CD4-positive, alpha-beta T cell treated with Interleukin-12 subunit alpha and Interleukin-12 subunit beta, for 1 hour (primary cell): ENCODE data around the gene RTCA.
"Not testable (repeated sequence)": the region's sequence is repeated elsewhere in the genome, so short reads cannot be mapped to it uniquely, and the experiment has no call there.

Experiments
- DNase-seq: peaks from one replicate; pipeline ENCODE4 v3.0.0-alpha.2; 2020

The RTCA gene

DNA sequence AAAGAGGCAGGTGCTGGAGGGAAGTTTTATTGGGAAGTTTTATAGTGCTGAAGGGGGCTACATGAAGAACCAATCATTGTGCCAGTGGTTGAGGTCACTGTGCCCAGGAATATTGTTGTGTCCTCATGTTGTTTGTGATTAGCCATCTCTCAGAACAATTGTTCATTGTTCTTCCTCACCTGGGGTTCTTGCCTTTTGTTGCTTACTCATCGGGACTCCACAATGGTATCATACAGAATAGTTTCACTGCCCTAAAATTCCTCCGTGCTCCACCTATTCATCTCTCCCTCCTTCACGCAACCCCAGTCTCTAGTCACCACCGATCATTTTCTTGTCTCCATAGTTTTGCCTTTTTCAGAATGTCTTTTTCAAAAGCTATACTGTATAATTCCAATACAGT is 47.4 kb downstream of the RTCA start:
- no peak for DNase-seq

DNA sequence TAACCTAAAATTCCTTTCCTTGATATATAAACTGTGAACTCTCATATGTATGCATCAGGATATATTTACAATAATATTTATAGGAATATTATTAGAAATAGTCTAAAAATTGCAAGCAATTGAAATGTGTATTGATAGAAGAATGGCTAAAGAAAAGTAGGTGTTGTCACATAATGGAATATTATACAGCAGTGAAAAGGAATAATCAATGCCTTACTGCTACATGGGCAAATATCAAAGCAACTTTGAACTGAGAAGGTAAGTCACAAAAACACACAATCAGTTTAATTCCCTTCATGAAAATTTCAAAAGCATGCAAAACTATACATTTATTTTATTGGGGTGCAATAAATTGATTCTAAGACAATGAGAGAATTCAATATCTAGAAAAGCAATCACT is 50.6 kb downstream of the RTCA start:
- DNase-seq, result no peak

DNA sequence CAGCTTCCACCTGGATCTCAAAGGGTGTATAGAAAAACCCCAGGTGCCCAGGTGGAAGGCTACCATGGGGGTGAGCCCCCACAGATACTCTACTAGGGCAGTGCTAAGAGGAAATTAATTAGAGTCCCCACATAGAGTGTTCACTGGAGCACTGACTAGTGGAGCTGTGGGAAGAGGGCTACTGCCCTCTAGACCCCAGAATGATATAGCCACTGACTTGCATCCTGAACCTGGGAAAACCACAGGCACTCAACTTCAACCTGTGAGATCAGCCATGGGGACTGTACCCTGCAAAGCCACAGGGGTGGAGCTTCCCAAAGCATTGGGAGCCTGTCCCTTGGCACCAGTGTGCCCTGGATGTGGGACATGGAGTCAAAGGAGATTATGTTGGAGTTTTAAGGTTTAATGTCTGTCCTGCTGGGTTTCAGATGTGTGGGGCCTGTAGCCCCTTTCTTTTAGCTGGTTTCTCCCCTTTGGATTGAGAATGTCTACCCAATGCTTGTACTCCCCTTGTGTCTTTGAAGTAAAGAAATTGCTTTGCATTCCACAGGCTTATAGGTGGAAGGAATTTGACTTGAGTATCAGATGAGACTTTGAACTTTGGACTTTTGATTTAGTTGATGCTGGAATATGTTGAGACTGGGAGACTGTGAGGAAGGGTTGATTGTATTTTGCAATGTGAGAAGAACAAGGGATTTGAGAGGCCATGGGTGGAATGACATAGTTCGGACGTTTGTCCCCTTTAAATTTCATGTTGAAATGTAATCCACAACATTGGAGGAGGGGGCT is 54.5 kb downstream of the RTCA start:
- DNase-seq, result no peak

DNA sequence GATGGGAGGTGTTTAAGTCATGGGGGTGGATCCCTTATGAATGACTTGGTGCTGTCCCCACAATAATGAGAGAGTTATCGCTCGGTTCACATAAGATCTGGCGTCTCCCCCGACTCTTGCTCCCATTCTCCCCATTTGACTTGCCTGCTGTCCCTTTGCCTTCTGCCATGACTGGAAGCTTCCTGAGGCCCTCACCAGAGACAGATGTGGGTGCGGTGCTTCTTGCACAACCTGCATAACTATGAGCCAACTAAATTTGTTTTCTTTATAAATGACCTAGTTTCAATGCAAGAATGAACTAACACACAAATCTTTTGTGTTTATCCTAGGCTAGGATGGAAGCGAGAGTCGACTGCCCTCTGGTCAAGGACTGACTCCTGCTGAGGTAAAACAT is 55.1 kb downstream of the RTCA start:
- no peak for DNase-seq

DNA sequence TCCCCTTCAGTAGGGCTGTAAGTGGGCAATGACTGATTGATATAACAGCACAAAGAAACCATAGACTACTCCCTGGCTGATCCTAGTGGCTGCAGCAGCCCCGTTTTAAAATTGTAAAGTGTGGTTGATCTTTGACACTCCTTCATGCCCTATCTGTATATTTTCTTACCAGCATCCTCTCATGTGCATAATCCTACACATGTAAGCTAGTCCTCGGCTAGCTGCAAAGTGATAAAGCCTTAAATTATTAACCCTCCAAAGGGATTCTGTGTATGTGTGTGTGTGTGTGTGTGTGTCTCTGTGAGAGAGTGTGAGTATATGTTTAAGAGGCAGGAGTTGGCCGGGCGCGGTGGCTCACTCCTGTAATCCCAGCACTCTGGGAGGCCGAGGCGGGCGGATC is 55.5 kb downstream of the RTCA start:
- DNase-seq, result no peak

DNA sequence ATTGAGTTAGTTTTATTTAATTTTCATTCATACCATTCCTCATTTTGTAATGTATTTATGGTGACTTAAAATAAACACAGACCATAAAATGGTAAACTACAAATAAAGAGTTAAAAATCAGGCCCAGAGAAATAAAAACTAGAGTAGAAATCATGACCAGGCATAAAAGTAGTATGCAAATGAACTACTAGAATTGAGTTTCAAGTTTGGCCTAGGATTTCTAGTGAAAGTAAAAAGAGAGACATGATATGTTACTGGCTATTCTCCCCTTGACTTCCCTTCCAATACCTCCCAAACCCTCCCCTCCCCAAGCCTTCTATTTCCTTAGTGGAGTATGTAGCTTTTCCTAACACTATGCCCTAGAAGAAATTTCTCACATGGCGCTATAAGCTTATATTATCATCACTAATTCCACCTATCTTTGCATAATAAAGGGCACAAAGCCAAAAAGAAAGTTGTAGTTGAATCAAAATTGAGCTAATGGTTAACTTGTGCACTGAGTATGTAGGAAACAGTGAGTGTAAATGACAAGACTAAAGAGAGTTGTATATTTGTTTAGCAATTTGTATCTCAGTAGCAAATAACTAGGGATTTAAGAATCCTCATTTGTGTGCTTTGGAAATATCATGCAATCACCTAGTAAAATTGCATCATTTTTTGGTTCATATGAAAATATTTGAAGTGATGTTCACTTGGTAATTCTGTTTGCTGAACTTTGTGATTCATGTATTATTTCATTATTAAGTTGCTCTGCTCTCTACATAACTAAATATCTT is 56.6 kb downstream of the RTCA start:
- no peak for DNase-seq

DNA sequence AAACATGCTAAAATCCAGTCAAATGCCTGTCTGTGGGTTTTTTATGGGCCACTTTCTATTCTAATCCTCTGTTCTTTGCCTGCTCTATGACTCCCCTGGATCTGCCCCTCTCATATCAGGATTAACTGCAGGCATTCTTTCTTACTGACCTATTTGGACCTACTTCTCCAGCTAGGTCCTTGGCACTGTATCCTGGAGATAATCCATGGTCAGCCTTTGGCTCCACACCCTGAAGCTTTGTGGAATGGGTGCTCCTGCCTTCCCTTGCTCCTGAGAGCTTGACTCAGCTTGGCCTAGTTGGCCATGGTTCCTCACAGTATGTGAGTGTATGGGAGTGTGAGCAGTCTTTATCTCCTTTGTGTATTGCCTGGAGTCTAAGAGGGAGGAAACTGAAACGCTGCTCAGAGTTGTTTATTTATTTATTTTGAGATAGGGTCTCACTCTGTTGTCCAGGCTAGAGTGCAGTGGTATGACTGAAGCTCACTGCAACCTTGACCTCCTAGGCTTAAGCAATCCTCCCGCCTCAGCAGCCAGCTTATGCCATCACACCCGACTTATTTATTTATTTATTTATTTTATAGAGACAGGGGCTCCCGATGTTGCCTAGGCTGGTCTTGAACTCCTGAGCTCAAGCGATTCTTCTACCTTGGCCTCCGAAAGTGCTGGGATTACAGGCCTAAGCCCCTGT is 57.5 kb downstream of the RTCA start:
- DNase-seq, result no peak

DNA sequence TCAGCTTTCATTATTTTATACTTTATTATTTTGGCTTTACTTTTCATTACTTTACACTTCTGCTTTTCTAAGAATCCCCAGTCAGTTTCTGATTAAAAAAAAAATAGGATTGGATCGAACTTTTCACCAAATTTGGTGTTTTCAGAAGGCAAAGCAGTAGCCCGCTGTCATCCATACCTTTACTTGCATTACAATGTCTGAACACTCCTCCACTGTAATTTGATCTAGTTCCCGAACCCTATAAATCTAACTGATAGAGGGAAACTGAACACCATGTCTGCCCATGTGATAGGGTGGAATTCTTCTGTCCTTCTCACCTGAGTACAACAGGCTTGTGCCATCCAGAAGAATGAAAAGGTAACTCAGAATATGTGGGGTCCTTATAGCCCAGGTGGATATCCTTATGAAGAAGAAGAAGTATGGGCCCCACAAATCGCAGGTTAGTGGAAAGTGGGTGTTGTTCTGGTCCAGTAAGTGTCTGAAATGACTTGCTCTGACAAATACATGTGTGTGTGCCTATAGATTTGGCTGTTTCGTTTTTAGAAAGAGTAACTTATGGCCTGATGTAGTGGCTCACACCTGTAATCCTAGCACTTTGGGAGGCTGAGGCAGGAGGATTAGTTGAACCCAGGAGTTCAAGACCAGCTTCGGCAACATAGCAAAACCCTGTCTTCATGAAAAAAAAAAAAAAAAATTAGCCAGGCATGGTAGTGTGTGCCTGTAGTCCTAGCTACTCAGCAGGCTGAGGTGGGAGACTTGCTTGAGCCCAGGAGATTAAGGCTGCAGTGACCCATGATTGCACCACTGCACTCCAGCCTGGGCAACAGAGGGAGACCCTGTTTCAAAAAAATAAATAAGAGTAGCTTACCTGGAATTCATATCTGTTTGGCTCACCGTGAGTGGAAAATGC is 59.7 kb downstream of the RTCA start:
- no peak for DNase-seq

DNA sequence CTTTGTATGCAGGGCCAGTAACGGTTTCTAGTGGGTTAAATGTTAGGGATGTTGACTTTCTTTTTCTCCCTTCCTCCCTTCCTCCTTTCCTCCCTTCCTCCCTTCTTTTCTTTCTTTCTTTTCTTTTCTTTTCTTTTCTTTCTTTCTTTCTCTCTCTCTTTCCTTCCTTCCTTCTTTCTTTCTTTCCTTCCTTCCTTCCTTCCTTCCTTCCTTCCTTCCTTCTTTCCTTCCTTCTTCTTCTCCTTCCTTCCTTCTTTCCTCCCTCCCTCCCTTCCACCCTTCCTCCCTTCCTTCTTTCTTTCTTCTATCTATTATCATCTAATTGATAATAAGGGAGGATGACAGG is 60.3 kb downstream of the RTCA start:
- not testable (repeated sequence) for DNase-seq

DNA sequence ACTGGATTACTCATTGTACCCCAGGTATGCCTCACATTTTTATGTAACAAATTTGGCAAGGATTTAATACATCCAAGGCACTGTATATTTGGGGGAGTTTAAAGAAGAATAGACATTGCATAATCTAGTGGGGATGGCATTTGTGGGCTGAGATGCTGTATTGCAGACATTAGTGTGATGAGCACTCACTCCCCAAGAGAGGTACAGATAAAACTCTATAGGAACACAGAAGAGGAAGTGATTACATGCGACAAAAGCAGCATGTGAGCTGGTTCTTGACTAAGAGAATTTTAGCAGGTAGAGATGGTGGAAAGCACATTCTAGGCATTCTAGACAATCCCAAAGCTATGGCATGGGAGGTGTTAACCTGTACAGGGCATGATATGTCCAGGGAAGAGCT is 62.1 kb downstream of the RTCA start:
- no peak for DNase-seq

DNA sequence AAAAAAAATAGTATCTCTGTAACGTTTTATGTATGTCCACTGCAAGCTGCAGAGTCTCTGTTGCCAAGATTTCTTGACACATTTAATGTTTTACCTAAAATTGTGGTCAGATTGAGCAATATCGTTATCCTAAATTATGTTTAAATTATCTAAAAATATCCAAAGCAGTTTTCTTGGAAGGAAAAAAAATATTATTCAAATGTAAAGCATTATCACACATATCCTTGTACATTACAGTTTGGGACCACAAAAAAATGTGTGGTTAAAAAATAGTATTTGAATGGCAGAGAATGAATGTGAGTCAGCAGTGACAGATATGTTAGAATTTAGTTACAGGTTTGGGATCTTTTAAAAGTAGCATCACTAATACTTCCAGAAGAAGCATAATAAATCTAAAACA is 65.1 kb downstream of the RTCA start:
- not testable (repeated sequence) for DNase-seq

DNA sequence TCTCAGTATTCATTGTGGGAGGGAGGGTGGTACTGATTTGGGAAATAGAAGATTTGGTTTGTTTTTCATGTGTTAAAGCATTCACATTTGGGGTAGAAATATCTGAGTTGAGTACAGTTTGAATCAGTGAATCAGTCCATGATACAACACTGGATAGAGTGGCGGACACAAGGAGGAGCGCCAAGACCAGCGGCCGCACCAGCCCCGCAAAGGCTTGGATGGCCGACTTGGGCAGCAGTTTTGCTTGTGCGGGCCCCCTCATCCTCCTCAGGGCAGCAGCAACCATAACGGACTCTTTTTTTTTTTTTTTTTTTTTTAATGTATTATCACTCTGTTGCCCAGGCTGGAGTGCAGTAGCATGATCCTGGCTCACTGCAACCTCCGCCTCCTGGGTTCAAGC is 66.3 kb downstream of the RTCA start:
- DNase-seq, result no peak

DNA sequence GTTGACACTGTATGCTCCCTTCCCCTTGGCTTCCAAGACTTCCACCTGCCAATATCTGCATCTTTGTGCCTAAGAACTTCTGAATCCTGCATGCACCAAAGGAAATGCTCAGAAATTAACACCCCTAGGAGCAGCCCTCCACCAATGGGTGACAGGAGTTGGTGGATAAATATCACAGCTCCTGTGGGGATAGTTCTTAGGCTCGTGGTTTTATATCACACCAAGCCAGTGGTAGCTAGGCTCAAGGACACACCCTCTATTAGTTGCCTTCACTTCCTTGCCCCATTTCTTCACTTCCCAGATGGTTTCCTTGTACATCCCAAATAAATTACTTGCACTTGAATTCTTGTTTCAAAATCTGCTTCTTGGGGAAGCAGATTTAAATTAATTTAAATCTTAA is 69.4 kb downstream of the RTCA start:
- no peak for DNase-seq

DNA sequence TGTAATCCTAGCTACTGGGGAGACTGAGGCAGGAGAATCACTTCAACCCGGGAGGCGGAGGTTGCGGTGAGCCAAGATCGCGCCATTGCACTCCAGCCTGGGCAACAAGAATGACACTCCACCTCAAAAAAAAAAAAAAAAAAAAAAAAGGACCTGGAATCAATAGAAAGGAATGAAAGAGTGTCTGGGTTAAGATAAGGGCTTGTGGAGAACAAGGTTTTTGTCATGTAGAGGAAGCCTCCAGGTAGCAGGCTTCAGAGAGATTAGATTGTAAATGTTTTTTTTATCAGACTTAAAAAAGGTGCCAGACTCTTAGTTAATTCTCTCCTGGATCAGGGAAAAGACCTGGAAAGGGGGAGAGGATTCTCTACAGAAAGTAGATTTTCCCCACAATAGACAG is 71.9 kb downstream of the RTCA start:
- not testable (repeated sequence) for DNase-seq

DNA sequence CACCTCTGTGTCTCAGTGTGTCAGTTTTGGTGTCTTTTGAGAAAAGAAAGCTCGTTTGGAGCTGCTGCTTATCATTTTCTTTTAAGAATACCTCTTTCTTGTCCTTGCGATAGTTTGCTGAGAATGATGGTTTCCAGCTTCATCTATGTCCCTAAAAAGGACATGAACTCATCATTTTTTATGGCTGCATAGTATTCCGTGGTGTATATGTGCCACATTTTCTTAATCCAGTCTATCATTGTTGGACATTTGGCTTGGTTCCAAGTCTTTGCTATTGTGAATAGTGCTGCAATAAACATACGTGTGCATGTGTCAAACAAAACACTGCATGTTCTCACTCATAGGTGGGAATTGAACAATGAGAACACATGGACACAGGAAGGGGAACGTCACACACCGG is 73.7 kb downstream of the RTCA start:
- not testable (repeated sequence) for DNase-seq

DNA sequence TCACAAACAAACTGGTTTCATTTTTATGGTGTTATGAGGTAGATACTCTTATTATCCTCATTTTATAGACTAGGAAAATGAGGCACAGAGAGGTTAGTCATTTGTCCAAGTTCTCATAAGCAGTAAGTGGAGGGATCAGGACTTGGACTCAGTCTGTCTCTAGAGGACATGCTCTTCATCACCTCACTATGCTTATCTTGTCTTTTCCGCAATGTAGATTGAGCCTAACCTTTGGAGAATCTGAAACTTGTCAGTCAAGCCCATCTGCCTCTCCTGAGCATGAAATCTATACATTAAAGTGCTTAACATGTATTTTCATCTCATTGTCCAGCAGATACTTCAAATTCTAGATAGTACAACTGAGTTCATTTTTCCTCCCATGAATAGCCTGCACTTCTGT is 74.5 kb downstream of the RTCA start:
- DNase-seq, result no peak

DNA sequence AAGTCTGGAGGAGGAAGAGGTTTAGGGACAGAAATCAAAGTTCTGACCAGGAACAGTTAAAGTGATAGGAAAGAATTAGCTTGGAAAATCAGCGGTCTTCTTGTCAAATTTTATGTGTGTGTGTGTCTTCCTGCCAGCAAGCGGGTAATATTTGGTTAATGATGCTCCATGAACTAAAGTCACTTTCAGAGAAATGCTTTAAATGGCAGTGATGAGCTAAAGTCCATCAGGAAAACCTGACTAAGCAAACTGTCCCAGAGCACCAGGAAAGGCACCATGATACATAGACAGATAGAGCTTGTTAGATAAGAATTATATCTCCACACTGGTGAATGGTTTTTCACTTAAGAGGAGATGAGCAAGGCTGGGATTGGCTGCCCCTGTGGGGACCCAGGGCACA is 76.3 kb downstream of the RTCA start:
- DNase-seq, result no peak
